ENCODE data around the gene GRAMD2B. TPM values are rescaled to one million over a fixed set of nuclear protein-coding genes. Genes with fewer than 3 reads are reported as not detected.

Gene GRAMD2B
- total and polyA plus RNA-seq, 2 of the 13 experiments (the other 11 are each of a cell fraction or from before 2014, with no cell fraction given): 8.1 to 10.6 TPM

DNA sequence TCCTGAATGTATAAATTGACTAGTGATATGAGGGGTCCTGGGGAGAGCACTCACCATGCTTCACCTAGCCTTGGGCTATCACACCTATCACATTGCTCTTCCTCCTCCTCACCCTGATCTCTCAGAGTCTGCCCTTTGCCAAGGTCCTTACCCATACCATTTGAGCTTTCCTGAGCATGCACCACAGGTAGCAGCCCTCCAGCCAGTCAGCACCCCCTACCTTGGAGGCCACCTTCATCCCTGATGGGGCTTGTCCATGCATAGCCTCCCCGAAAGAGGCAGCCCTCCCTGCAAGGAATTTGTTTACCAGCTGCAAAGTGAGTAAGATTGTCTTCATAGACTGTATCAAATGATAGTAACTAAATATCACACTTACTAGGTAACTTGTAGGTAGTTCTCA lies 88.8 kb downstream of the GRAMD2B start (continued):
- TF ChIP-seq RFX5 (IDR thresholded peaks at IDR 0.05; ENCODE audit: low read depth, low read length): no peak
- no peak for TF ChIP-seq CBX1 (IDR thresholded peaks at IDR 0.05; ENCODE audit: low read depth)
- TF ChIP-seq ZNF761 (CRISPR knock-in tag; conservative IDR thresholded peaks at IDR 0.05): no peak
- no peak for TF ChIP-seq SNAPC2 (CRISPR knock-in tag; IDR thresholded peaks at IDR 0.05)
- no peak for TF ChIP-seq FOXP1 (IDR thresholded peaks at IDR 0.05)
- no peak for TF ChIP-seq FOXP1 (CRISPR knock-in tag; IDR thresholded peaks at IDR 0.05)

DNA sequence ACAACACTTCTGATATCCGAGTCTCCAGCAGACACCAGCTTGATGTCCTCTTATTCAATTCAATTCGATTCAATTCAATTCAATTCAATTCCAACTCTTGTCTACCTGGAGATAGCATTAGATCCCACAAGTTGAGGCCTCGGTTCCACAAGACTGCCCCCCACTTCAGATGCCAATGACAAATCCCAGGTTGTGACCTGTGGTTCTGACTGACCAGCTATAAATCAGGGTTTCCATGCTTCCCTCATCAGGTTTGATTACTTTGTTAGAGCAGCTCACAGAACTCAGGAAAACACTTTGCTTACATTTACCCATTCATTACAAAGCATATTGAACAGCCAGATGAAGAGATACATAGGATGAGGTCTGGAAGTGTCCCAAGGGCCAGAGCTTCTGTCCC lies 89.2 kb downstream of the GRAMD2B start:
- H2AFZ ChIP-seq (ENCODE audit: low read length): no peak overlapping the region
- in situ Hi-C loops (cut with HindIII; ENCODE audit: extremely low pct_ligation_motif_present, low pct_unique_long_range_greater_than_20kb) (no loop called here), intact Hi-C loops (cut with micrococcal nuclease; ENCODE audit: unreplicated experiment) (no loop called here)
- H3K27ac ChIP-seq (ENCODE audit: extremely low read length, insufficient read depth, low read length): no peak overlapping the region
- H3K4me2 ChIP-seq (ENCODE audit: low read depth, low read length): no peak overlapping the region
- no peaks in the 10 kb centered on the region for H3K79me2 ChIP-seq (ENCODE audit: insufficient read depth, low read length)
- 12% methylated on average over 3 of the region's 3 CpGs for WGBS (ENCODE audit: low lambda C conversion rate)
- TF ChIP-seq ZNF652 (CRISPR knock-in tag; IDR thresholded peaks at IDR 0.05; ENCODE audit: borderline replicate concordance, low read depth): no peak
- TF ChIP-seq ZIK1 (CRISPR knock-in tag; IDR thresholded peaks at IDR 0.05; ENCODE audit: borderline replicate concordance, low read depth): no peak
- no peak for TF ChIP-seq ZNF510 (CRISPR knock-in tag; IDR thresholded peaks at IDR 0.05; ENCODE audit: low read depth)
- no peak for TF ChIP-seq ZFY (CRISPR knock-in tag; IDR thresholded peaks at IDR 0.05)
- no peak for TF ChIP-seq RFX1 (IDR thresholded peaks at IDR 0.05)
- TF ChIP-seq ZEB1 (IDR thresholded peaks at IDR 0.05; ENCODE audit: insufficient replicate concordance, low read depth): no peak
- TF ChIP-seq ZNF567 (CRISPR knock-in tag; IDR thresholded peaks at IDR 0.05; ENCODE audit: borderline replicate concordance): no peak
- POLR2A ChIA-PET: no interaction called here
- peaks cover 9% of the 10 kb centered on the region; the same call in 1 of the 2 replicates for H3K4me1 ChIP-seq (ENCODE audit: insufficient read depth, low read length)
- no peak overlapping the region for H3K9ac ChIP-seq (ENCODE audit: insufficient read depth, low read depth, low read length)
- CTCF ChIA-PET (ENCODE audit: low intra/inter-chr PET ratio, low total read pairs): no interaction called here
- H3K36me3 ChIP-seq (replicated peaks in 1 of 2; ENCODE audit: control insufficient read depth in 1 of 2, insufficient read depth in 2 of 2, low read length in 2 of 2): no peaks in the 10 kb centered on the region
- H3K4me3 ChIP-seq (replicated peaks in 1 of 3; ENCODE audit: insufficient read depth in 1 of 3, low read depth in 2 of 3, low read length in 3 of 3): no peak overlapping the region
- H4K20me1 ChIP-seq (ENCODE audit: insufficient read depth, low read length): no peaks in the 10 kb centered on the region
- DNase-seq (ENCODE audit: low spot score) (no peak), ATAC-seq (no peak), FAIRE-seq (no peak)
- H3K27me3 ChIP-seq (ENCODE audit: control insufficient read depth in 1 of 2, insufficient read depth in 2 of 2, low read length in 2 of 2): no peaks in the 10 kb centered on the region
- BruUV-seq (replicated peaks): no TSS peak
- H3K9me3 ChIP-seq (ENCODE audit: low read length): no peaks in the 10 kb centered on the region

All from HepG2 (cell line).